ENCODE data around the gene ACOXL.

Gene ACOXL

GRCh38 chr2:110720547-110720946, 11.8 kb upstream of the ACOXL start:
- DNase-seq: no peak

GRCh38 chr2:110724820-110725219, 7.6 kb upstream of the ACOXL start:
- no peak for DNase-seq

DNA sequence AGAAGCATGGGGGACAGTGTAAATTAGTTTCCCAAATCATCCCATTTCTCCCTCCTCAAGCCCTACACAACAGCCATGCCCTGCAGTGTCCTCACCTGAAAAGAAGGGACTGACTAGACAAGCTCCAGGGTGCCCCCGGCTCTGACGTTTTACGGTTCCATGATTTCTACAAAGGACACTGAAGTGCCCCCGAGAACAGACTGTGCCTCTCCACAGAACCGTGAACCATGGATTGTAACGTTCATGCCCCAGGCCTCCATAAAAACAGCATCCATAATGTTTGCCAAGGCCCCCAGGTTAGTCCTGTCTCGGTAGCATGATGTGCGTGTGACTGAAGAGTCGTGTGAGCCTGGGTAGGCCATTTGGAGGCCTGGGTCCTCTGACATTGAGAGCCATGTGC, 7.0 kb upstream of the ACOXL start:
- DNase-seq: no peak

DNA sequence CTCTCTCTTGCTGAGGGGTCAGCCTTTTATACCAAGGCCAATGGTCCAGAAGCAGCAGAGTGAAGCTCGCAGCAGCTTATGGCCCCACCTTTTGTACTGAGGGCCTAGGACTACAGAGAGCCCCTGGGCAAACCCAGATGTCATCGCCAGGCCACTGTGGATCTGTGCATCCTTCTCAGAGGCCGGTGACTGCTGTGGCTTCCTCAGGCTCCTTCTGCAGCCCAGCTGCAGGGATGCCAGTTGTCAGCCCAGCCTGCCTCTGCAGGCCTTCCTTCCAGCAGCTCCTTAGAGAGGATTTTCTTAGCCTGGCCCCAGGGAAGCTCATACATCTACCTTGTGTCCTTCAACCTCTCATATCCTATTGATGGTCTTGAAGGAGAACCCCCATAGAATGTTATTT, 6.5 kb upstream of the ACOXL start:
- DNase-seq: no peak

DNA sequence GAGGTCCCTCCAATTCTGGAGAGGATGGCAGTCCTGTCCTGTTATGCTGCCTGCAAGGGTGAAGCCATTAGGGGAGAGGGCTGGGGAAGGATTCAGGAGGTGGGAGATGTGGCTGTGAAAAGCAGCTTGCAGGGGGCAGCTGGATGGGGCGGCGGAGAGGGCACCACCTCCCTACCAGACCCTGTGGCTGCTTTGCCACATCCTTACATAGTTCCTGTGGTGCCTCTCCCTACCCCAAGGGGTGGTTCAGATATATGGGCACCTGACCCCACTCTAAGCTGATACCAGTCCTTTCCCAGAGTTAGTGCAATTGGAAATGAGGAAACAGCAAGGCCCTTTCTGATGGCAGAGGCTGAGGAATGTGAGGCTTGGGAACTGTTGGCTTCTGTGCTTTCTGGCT, 6.1 kb upstream of the ACOXL start:
- no peak for DNase-seq

DNA sequence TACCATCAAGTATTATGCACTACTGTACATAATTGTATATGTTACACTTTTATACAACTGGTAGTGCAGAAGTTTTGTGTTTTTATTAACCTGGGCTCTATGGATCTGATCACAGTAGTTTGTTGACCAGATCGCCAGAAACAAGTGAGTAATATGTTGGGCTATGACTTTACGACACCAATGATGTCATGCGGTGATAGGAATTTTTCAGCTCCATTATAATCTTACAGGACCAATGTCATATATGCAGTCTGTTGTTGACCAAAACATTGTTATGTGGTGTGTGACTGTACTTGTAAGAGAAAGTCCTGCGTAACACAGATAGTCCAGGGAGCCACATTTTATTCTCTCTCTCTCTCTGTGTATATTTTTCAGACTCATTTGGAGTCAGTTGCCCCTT, 4.5 kb upstream of the ACOXL start:
- DNase-seq: no peak

DNA sequence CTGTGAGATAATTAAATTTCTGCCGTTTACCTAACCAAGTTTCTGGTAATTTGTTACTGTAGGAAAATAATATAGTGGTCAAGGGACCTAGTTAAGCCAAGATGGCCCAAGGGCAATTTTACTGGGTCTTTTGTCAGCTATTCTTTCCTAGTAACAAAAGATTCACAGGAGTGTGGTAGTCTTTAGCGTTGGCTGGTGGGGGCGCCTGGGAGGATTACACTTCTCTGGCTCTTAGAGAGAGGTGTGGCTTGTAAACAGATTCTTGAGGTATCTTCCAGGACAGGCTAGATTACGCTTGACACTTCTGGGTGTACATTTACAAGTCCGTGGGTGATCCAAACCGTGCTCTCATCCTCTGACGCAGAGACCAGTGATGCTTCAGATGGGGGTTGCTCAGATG, 3.3 kb upstream of the ACOXL start:
- no peak for DNase-seq

DNA sequence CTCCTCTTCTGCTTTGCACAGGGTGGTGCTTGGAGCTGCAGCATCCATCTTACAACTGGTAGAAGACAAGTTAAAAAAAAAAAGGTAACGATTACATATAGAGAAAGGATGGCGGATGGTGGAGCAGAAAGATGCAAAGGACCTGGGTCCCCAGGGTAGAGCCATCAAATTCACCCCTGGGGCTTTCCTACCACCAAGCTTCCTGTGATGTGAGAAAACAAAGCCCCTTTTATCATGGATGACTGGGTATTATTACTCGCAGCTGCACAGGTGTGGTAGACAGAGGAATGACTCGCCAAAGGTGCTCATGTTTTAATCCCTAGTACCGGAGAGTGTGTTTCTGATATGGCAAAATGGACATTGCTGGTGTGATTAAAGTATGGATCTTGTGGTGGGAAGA, 1.3 kb upstream of the ACOXL start:
- no peak for DNase-seq

GRCh38 chr2:110735366-110735765, 3.0 kb downstream of the ACOXL start:
- no peak for DNase-seq

DNA sequence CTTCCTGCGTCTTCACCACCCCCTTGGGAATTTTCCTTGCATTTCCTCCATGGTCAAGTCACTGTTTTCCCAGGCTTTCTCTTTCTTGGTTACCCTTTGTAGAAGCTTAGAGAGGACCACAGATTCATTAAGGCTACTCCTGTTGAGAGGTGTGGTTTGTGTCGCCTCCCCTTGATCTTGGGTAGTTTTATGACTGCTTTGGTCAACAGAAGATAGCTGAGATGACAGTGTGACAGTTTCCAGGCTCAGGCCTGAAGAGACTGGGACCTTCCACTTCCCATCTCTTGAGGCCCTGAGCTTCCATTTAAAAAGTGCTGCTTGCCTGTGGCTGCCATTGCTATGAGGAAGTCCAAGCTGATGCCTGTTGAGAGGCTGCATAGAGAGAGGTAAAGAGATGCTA, 5.4 kb downstream of the ACOXL start:
- no peak for DNase-seq

DNA sequence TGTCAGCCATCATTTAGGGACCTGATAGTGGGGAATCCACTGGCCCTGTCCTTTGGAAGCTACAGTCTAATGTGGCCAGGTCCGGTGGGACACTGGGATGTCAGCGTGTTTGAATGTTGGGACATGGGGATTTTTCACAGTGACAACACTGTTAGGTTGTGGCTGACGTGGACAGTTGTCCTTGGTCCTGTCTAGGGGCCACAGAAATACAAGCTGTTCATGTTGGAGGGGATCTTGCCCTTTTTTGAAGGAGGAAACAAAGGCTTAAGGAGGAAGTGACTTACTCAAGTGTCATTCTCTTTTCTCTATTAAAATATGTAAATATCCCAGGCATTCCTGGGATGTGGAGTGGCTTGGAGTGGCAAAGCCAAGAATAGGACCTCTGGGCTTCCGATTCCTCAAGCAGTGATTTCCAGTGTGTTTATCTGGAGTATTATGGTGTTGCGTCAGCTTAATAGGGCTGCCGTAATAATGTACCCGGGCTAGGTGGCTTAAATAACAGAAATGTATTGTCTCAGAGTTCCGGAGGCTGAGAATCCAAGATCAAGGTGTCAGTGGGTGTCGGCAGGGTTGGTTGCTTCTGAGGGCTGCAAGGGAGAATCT, 8.5 kb downstream of the ACOXL start:
- DNase-seq: no peak

- DNase-seq: no peak
Observed at GRCh38 chr2:110741491-110741980, 9.2 kb downstream of the ACOXL start.

DNA sequence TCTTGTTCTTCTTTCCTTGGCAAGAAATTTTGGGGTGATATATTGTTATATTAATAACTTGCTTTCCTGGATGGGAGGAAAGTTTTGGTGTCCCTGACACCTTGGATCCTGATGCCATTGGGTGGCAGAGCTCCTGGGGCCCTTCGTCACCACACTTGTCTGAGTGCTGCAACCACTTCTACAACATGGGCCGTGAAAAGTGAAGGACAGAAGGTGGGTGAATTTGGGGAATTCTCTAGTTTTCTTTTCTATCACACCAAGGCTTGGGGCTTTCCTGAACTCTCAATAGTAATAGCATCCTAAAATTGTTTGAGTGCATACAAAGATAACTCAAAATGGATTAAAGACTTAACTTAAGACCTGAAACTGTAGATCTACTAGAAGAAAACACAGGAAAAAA, 10.0 kb downstream of the ACOXL start:
- DNase-seq: no peak

- no peak for DNase-seq
Observed at GRCh38 chr2:110743600-110743999, 11.2 kb downstream of the ACOXL start.

GRCh38 chr2:110744429-110744828, 12.1 kb downstream of the ACOXL start:
- no peak for DNase-seq

- DNase-seq: no peak
Observed at GRCh38 chr2:110745048-110745447, 12.7 kb downstream of the ACOXL start.

- no peak for DNase-seq
Observed at GRCh38 chr2:110746586-110747521, 14.5 kb downstream of the ACOXL start.

GRCh38 chr2:110747522-110748488, 15.4 kb downstream of the ACOXL start:
- peak; percentile 10 for DNase-seq

DNA sequence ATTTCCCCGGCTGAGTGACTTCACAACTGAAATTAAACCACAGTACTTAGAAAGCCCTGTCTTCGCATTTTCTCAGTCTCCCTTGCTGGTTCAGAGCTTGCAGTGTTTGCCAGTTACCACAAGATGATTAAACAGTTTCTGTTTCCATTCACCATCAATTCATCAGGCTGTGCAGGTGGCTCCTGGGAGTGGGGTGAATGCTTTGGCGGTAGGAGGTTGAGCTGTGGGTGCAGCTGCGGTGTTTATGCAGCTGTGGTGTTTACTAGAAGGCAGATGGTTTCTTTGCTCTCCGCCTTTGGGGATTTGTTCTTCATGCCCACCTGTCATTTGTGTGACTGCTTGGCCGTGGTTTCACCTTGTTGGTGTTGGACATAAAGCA, 16.1 kb downstream of the ACOXL start:
- peak; percentile 81 for DNase-seq

GRCh38 chr2:110751642-110752041, 19.3 kb downstream of the ACOXL start:
- no peak for DNase-seq

DNA sequence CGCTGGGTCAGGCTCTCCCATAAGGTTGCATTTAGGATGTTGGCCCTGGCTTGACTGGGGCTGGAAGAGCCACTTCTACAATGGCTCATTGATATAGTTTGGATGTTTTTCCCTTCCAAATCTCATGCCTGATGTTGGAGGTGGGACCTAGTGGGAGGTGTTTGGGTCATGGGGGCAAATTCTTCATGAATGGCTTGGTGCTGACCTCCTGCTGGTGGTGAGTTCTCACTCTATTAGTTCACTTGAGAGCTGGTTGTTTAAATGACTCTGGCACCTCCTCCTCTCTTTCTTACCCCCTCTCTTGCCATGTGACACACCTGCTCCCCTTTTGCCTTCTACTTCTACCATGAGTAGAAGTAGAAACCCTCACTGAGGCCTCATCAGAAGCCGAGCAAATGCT, 20.5 kb downstream of the ACOXL start:
- no peak for DNase-seq

- DNase-seq: no peak
Observed at GRCh38 chr2:110755491-110756078, 23.2 kb downstream of the ACOXL start.

DNA sequence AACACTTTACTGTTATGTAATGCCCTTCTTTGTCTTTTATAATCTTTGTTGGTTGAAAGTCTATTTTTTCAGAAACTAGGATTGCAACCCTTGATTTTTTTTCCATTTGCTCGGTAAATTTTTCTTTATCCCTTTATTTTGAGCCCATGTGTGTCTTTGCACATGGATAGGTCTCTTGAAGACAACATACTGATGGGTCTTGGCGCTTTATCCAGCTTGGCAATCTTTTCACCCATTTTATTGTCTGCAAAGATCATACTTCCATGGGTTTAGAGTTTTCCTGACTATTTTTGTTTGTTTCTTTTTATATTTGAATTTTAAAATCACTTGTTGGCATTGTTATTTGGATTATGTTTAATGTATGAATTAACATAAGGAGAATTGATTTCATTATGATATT, 27.0 kb downstream of the ACOXL start:
- DNase-seq: no peak
